Memory B cell (primary cell): ENCODE measurements around the gene SORD.
"Not testable (repeated sequence)": the region's sequence is repeated elsewhere in the genome, so short reads cannot be mapped to it uniquely, and the experiment has no call there.

ENCODE experiments used
- ATAC-seq: fragments of 150-1000 bp; cut with Tn5 transposase; 2 replicates; pipeline ENCODE4 v1.10.0; 2021; ENCODE audit warnings: low read depth, mild to moderate bottlenecking, moderate library complexity
- DNase-seq, 2 donors: peaks; one replicate each; pipeline ENCODE4 v3.0.0; 2022; ENCODE audit warnings: low spot score in 2 of 2
- H3K27ac Mint-ChIP-seq: one replicate; pipeline ENCODE4 v1.8.0; 2022; ENCODE audit warnings: mild to moderate bottlenecking, moderate library complexity, mixed read lengths
- H3K27me3 Mint-ChIP-seq: one replicate; pipeline ENCODE4 v1.8.0; 2022; ENCODE audit warnings: mixed read lengths
- H3K36me3 Mint-ChIP-seq: one replicate; pipeline ENCODE4 v1.8.0; 2022; ENCODE audit warnings: mild to moderate bottlenecking, mixed read lengths
- H3K4me1 Mint-ChIP-seq: one replicate; pipeline ENCODE4 v1.8.0; 2022; ENCODE audit warnings: mixed read lengths
- H3K4me3 Mint-ChIP-seq: one replicate; pipeline ENCODE4 v1.8.0; 2022; ENCODE audit warnings: mild to moderate bottlenecking, moderate library complexity, mixed read lengths
- H3K9me3 Mint-ChIP-seq: one replicate; pipeline ENCODE4 v1.8.0; 2022; ENCODE audit warnings: mixed read lengths

SORD gene

GRCh38 chr15:45022871-45023658, at the start of gene SORD:
Gene SORD (plus strand): TSS chr15:45023195. CDS start chr15:45023284, 89 bp downstream.
- no peaks in the 10 kb centered on the region for H3K36me3 Mint-ChIP-seq
- H3K27me3 Mint-ChIP-seq = peaks cover 8% of the 10 kb centered on the region
- H3K9me3 Mint-ChIP-seq = no peaks in the 10 kb centered on the region
- H3K4me3 Mint-ChIP-seq = peak within 1 kb of the TSS; percentile 89
- ATAC-seq (peak; percentile 96), DNase-seq (peak; percentile 83 to 84)
- H3K4me1 Mint-ChIP-seq = peaks cover 20% of the 10 kb centered on the region
- H3K27ac Mint-ChIP-seq = peak within 1 kb of the TSS; percentile 28

DNA sequence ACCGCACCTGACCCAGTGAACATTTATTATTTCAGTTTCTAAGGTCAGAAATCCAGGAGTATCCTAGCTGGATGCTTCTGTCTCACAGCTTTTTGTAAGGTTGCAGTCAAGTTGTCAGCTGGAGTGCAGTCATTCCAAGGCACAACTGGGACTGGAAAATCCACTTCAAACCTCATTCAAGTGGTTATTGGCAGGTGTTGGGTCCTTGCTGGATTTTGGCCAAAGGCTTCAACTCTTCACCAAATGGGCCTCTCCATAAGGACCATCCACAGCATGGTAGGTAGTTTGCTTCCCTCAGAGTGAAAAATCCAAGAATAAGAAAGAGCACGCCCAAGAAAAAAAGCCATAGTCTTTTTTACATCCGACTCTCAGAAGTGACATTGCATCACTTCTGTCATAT, 46.8 kb upstream of the SORD start:
- not testable (repeated sequence) for H3K36me3 Mint-ChIP-seq, H3K27me3 Mint-ChIP-seq, H3K4me3 Mint-ChIP-seq, H3K27ac Mint-ChIP-seq, H3K4me1 Mint-ChIP-seq, DNase-seq, H3K9me3 Mint-ChIP-seq, ATAC-seq

- not testable (repeated sequence) for H3K4me1 Mint-ChIP-seq, H3K27me3 Mint-ChIP-seq, H3K27ac Mint-ChIP-seq, H3K9me3 Mint-ChIP-seq, H3K4me3 Mint-ChIP-seq, DNase-seq, ATAC-seq, H3K36me3 Mint-ChIP-seq
These were observed 45.2 kb upstream of the SORD start for GRCh38 chr15:44977781-44978180.

- ATAC-seq, H3K4me3 Mint-ChIP-seq, H3K4me1 Mint-ChIP-seq, H3K9me3 Mint-ChIP-seq, H3K36me3 Mint-ChIP-seq, H3K27me3 Mint-ChIP-seq, DNase-seq, H3K27ac Mint-ChIP-seq: not testable (repeated sequence)
These were observed 43.2 kb upstream of the SORD start for GRCh38 chr15:44979617-44980339.

- DNase-seq, H3K27ac Mint-ChIP-seq, ATAC-seq, H3K4me1 Mint-ChIP-seq, H3K36me3 Mint-ChIP-seq, H3K27me3 Mint-ChIP-seq, H3K4me3 Mint-ChIP-seq, H3K9me3 Mint-ChIP-seq: not testable (repeated sequence)
These were observed 38.9 kb upstream of the SORD start for GRCh38 chr15:44984144-44984543.

GRCh38 chr15:44986346-44987055, 36.5 kb upstream of the SORD start:
- ATAC-seq, H3K4me1 Mint-ChIP-seq, DNase-seq: not testable (repeated sequence)

DNA sequence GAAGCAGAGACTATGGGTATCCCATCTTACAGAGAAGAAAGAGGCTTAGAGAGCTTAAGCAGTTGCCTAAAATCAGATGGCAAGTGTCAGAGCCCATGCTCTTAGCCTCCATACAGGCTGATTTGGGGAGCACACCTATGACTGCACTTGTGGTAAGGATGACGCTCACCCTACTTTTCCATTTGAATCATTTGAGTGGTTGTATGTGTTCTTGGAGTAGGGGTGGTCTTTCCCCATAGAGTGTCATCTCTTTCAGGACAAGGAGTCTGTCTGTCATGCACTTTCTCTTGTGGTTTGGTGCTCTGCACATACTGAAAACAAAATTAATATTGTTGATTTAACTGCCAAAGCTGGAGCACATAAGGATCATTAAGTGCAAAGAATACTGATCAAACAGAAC, 35.3 kb upstream of the SORD start:
- H3K4me3 Mint-ChIP-seq, DNase-seq, ATAC-seq, H3K27ac Mint-ChIP-seq, H3K36me3 Mint-ChIP-seq, H3K4me1 Mint-ChIP-seq, H3K27me3 Mint-ChIP-seq, H3K9me3 Mint-ChIP-seq: not testable (repeated sequence)

More at GRCh38 chr15:44986346-44987055, 36.5 kb upstream of the SORD start:
- H3K9me3 Mint-ChIP-seq, H3K4me3 Mint-ChIP-seq, H3K27me3 Mint-ChIP-seq, H3K27ac Mint-ChIP-seq, H3K36me3 Mint-ChIP-seq: not testable (repeated sequence)

- H3K36me3 Mint-ChIP-seq, H3K27me3 Mint-ChIP-seq, H3K4me1 Mint-ChIP-seq, H3K4me3 Mint-ChIP-seq, ATAC-seq, H3K27ac Mint-ChIP-seq, DNase-seq, H3K9me3 Mint-ChIP-seq: not testable (repeated sequence)
These were observed 34.7 kb upstream of the SORD start for GRCh38 chr15:44988184-44988869.

DNA sequence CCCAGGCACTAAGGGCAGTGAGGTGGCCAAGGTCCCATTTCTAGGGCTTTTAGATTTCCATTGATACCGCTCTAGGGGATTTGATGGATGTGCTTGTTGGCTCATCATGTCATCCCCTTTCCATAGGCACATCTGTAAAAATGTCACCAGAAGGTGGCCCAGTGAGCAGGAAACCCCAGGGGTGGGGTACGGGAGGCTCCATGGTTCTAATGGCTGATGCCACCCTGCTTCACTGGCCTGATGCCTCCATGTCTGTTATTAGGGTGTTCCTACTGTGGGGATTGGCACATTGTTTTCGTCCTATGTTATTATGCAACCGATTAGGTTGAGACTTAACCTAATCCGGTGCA, 34.1 kb upstream of the SORD start:
- H3K9me3 Mint-ChIP-seq, H3K36me3 Mint-ChIP-seq, H3K4me1 Mint-ChIP-seq, DNase-seq, H3K27me3 Mint-ChIP-seq, H3K27ac Mint-ChIP-seq, H3K4me3 Mint-ChIP-seq, ATAC-seq: not testable (repeated sequence)

GRCh38 chr15:44997632-44998031, 25.4 kb upstream of the SORD start:
- not testable (repeated sequence) for H3K36me3 Mint-ChIP-seq, H3K9me3 Mint-ChIP-seq, H3K4me3 Mint-ChIP-seq, H3K4me1 Mint-ChIP-seq, ATAC-seq, DNase-seq, H3K27ac Mint-ChIP-seq, H3K27me3 Mint-ChIP-seq

- Mint-ChIP-seq H3K27me3 (no peaks in the 10 kb centered on the region), H3K9me3 (no peaks in the 10 kb centered on the region), H3K4me3 (no peak overlapping the region), H3K27ac (no peak overlapping the region), H3K36me3 (no peaks in the 10 kb centered on the region), H3K4me1 (peaks cover 4% of the 10 kb centered on the region)
- DNase-seq = no peak
- ATAC-seq = peak; percentile 39
These were observed 23.9 kb upstream of the SORD start for GRCh38 chr15:44999105-44999504.

DNA sequence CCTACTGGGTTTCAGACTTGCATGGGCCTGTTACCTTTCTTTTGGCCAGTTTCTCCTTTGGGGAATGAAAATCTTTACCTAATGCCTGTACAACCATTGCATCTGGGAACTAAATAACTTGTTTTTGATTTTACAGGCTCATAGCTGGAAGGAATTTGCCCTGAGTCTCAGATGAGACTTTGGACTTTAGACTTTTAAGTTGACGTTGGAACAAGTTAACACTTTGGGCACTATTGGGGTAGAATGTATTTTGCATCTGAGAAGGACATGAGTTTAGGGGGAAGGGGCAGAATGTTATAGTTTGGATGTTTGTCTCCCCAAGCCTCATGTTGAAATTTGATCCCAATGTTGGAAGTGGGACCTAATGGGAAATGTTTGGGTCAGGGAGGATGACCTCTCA, 21.8 kb upstream of the SORD start:
- not testable (repeated sequence) for ATAC-seq, H3K36me3 Mint-ChIP-seq, H3K27me3 Mint-ChIP-seq, H3K4me1 Mint-ChIP-seq, DNase-seq, H3K9me3 Mint-ChIP-seq, H3K27ac Mint-ChIP-seq, H3K4me3 Mint-ChIP-seq

GRCh38 chr15:45003731-45004410, 19.1 kb upstream of the SORD start:
- H3K4me1 Mint-ChIP-seq, H3K36me3 Mint-ChIP-seq, DNase-seq, H3K27me3 Mint-ChIP-seq, ATAC-seq, H3K9me3 Mint-ChIP-seq, H3K4me3 Mint-ChIP-seq, H3K27ac Mint-ChIP-seq: not testable (repeated sequence)
